IMR-90 (cell line): ENCODE results near the gene RBBP8NL. TPM values are rescaled to one million over a fixed set of nuclear protein-coding genes. Genes with fewer than 3 reads are reported as not detected.

Source experiments
- ATAC-seq: fragments of 200-7000 bp; cut with Tn5 transposase; 2 replicates; pipeline ENCODE4 v1.9.1; 2020; ENCODE audit warnings: low read depth, mild to moderate bottlenecking, moderate library complexity
- BruUV-seq: library from RNA; stranded (reverse); fragments of 400-500 nt; replicated peaks from 2 replicates; lab custom pipeline; 2021; lab: Mats Ljungman, UMichigan
- CTCF ChIA-PET: fragments of 300-600 bp; formaldehyde crosslinking; extraction: SDS; loops from one replicate; lab custom pipeline; 2021; ENCODE audit warnings: antibody characterized with exemption; lab: Yijun Ruan, JAX
- POLR2A ChIA-PET: fragments of 300-600 bp; sonication (Branson Sonifier 250); formaldehyde crosslinking; loops from one replicate; lab custom pipeline; 2022; ENCODE audit warnings: antibody characterized with exemption; ENCODE audit not compliant: unreplicated experiment; lab: Charles Lee
- DNase-seq: peaks from one replicate; pipeline ENCODE4 v3.0.0; 2013
- H2AFZ ChIP-seq: replicated peaks from 2 replicates; pipeline ENCODE3; 2013; ENCODE audit warnings: low read length, mild to moderate bottlenecking; ENCODE audit not compliant: poor library complexity
- H2AK5ac ChIP-seq: 2 replicates; pipeline ENCODE4 v1.6.1; 2013; ENCODE audit warnings: low read depth, low read length, inconsistent platforms
- H2AK9ac ChIP-seq: replicated peaks from 2 replicates; pipeline ENCODE3; 2013; ENCODE audit warnings: mild to moderate bottlenecking, low read depth, low read length, moderate library complexity; ENCODE audit not compliant: poor library complexity
- H2BK120ac ChIP-seq: 2 replicates; pipeline ENCODE4 v1.6.1; 2013; ENCODE audit warnings: low read depth, low read length, inconsistent platforms
- H2BK15ac ChIP-seq: 3 replicates; pipeline ENCODE4 v1.6.1; 2013; ENCODE audit warnings: low read depth, low read length, inconsistent platforms
- H2BK20ac ChIP-seq: 2 replicates; pipeline ENCODE4 v1.6.1; 2013; ENCODE audit warnings: low read depth, mild to moderate bottlenecking, inconsistent platforms, low read length, moderate library complexity
- H2BK5ac ChIP-seq: 2 replicates; pipeline ENCODE4 v1.6.1; 2013; ENCODE audit warnings: mild to moderate bottlenecking, low read depth, low read length, inconsistent platforms; ENCODE audit not compliant: poor library complexity, severe bottlenecking
- H3K14ac ChIP-seq: replicated peaks from 2 replicates; pipeline ENCODE4 v1.6.1; 2013; ENCODE audit warnings: low read depth, low read length, inconsistent platforms
- H3K18ac ChIP-seq: 2 replicates; pipeline ENCODE4 v1.6.1; 2013; ENCODE audit warnings: low read depth, low read length, control low read depth
- H3K23ac ChIP-seq: 2 replicates; pipeline ENCODE4 v1.6.1; 2013; ENCODE audit warnings: low read depth, low read length, inconsistent platforms
- H3K27ac ChIP-seq: 2 replicates; pipeline ENCODE4 v1.5.1; 2013; ENCODE audit warnings: mild to moderate bottlenecking, control low read depth, low read length; ENCODE audit not compliant: insufficient read depth
- H3K27me3 ChIP-seq: 2 replicates; pipeline ENCODE4 v1.6.1; 2013; ENCODE audit warnings: low read length; ENCODE audit not compliant: control insufficient read depth, insufficient read depth
- H3K36me3 ChIP-seq: 2 replicates; pipeline ENCODE4 v1.6.1; 2013; ENCODE audit warnings: low read length, mixed read lengths; ENCODE audit not compliant: control insufficient read depth, insufficient read depth
- H3K4ac ChIP-seq: 2 replicates; pipeline ENCODE4 v1.6.1; 2013; ENCODE audit warnings: low read depth, low read length, inconsistent platforms
- H3K4me1 ChIP-seq: 2 replicates; pipeline ENCODE4 v1.6.1; 2013; ENCODE audit warnings: low read length, mixed read lengths; ENCODE audit not compliant: control insufficient read depth, insufficient read depth
- H3K4me2 ChIP-seq: 2 replicates; pipeline ENCODE4 v1.6.1; 2013; ENCODE audit warnings: low read depth, mild to moderate bottlenecking, control low read depth, low read length, moderate library complexity
- H3K4me3 ChIP-seq: 2 replicates; pipeline ENCODE4 v1.5.1; 2013; ENCODE audit warnings: low read depth, mild to moderate bottlenecking, control low read depth, low read length, moderate library complexity; ENCODE audit not compliant: insufficient read depth
- H3K56ac ChIP-seq: 2 replicates; pipeline ENCODE4 v1.6.1; 2013; ENCODE audit warnings: low read length, inconsistent platforms; ENCODE audit not compliant: insufficient read depth; ENCODE audit errors: extremely low read depth
- H3K79me1 ChIP-seq, 2 experiments: 2 replicates each; pipeline ENCODE4 v1.6.1; 2013; ENCODE audit warnings: low read length in 2 of 2, inconsistent platforms in 1 of 2, low read depth in 1 of 2
- H3K9ac ChIP-seq: 2 replicates; pipeline ENCODE4 v1.6.1; 2013; ENCODE audit warnings: low read depth, low read length, control low read depth
- H3K9me1 ChIP-seq: 2 replicates; pipeline ENCODE4 v1.6.1; 2013; ENCODE audit warnings: low read length, inconsistent platforms; ENCODE audit not compliant: insufficient read depth
- H3K9me3 ChIP-seq: 2 replicates; pipeline ENCODE4 v1.6.1; 2013; ENCODE audit warnings: low read length; ENCODE audit not compliant: control insufficient read depth, insufficient read depth
- H4K20me1 ChIP-seq: 2 replicates; pipeline ENCODE4 v1.6.1; 2013; ENCODE audit warnings: low read length, inconsistent platforms; ENCODE audit not compliant: insufficient read depth
- H4K5ac ChIP-seq: 2 replicates; pipeline ENCODE4 v1.6.1; 2013; ENCODE audit warnings: mild to moderate bottlenecking, low read depth, low read length, control low read depth
- H4K8ac ChIP-seq, 2 experiments: 2 replicates each; pipeline ENCODE4 v1.6.1; 2013; ENCODE audit warnings: low read depth in 2 of 2, low read length in 2 of 2, control low read depth in 1 of 2, inconsistent platforms in 1 of 2
- H4K91ac ChIP-seq: 2 replicates; pipeline ENCODE4 v1.6.1; 2013; ENCODE audit warnings: low read depth, low read length, inconsistent platforms; ENCODE audit not compliant: insufficient read depth
- CHD1 ChIP-seq: IDR thresholded peaks from 2 replicates; pipeline ENCODE4 v1.6.1; 2012; ENCODE audit warnings: low read depth, low read length, improper control_type of control experiment
- POLR2A ChIP-seq: IDR thresholded peaks from 2 replicates; pipeline ENCODE4 v1.6.1; 2012; ENCODE audit warnings: mild to moderate bottlenecking, low read depth, low read length
- RCOR1 ChIP-seq: IDR thresholded peaks from 2 replicates; pipeline ENCODE4 v1.6.1; 2012; ENCODE audit warnings: mild to moderate bottlenecking, low read length, improper control_type of control experiment; ENCODE audit not compliant: insufficient replicate concordance
- SMC3 ChIP-seq: fragments of 150-350 bp; IDR thresholded peaks from 2 replicates; pipeline ENCODE4 v1.6.1; 2016; ENCODE audit warnings: low read depth, mild to moderate bottlenecking, antibody characterized with exemption, low read length, moderate library complexity
- WGBS, 2 experiments: methylation state at CpG; one replicate each; pipeline versions ENCODE4 v1.1.5 to v1.1.7; 2013; ENCODE audit warnings: missing lambda C conversion rate in 2 of 2; ENCODE audit not compliant: insufficient read length in 1 of 2; ENCODE audit errors: extremely low coverage in 2 of 2; 5-methylcytosine and 5-hydroxymethylcytosine counted together
- dilution Hi-C: fragments of 300-500 bp; cut with HindIII; formaldehyde crosslinking; loops from one replicate; pipeline ENCODE4 v1.14.3; 2018; ENCODE audit warnings: low sequenced_read_pairs; ENCODE audit not compliant: unreplicated experiment
- in situ Hi-C: fragments of 300-500 bp; cut with MboI; formaldehyde crosslinking; loops from 3 replicates; pipeline ENCODE4 v1.14.3; 2019; ENCODE audit warnings: low sequenced_read_pairs, inconsistent platforms, mixed read lengths
- intact Hi-C: fragments of 100-400 bp; cut with micrococcal nuclease; formaldehyde crosslinking; loops from 2 replicates; pipeline ENCODE4 v1.10.0; 2022
- polyA plus RNA-seq, 3 experiments: library from polyadenylated mRNA; depleted of rRNA; stranded (reverse); fragments of >200 nt; gene quantifications; 2 replicates each; pipeline ENCODE4 v1.2.3, GENCODE V29; 2012; ENCODE audit warnings: low replicate concordance in 1 of 3
- total RNA-seq: library from RNA; depleted of rRNA; stranded (reverse); fragments of >200 nt; gene quantifications from 2 replicates; pipeline ENCODE4 v1.2.3, GENCODE V29; 2012
- TF ChIP-seq, protein P1 (sequence below): conservative IDR thresholded peaks from 2 replicates; pipeline ENCODE4 v1.5.1; 2012; ENCODE audit warnings: mild to moderate bottlenecking, low read depth, low read length, improper control_type of control experiment

RBBP8NL gene
- total and polyA plus RNA-seq, 2 of the 4 experiments (the other 2 are of a cell fraction): not detected

DNA sequence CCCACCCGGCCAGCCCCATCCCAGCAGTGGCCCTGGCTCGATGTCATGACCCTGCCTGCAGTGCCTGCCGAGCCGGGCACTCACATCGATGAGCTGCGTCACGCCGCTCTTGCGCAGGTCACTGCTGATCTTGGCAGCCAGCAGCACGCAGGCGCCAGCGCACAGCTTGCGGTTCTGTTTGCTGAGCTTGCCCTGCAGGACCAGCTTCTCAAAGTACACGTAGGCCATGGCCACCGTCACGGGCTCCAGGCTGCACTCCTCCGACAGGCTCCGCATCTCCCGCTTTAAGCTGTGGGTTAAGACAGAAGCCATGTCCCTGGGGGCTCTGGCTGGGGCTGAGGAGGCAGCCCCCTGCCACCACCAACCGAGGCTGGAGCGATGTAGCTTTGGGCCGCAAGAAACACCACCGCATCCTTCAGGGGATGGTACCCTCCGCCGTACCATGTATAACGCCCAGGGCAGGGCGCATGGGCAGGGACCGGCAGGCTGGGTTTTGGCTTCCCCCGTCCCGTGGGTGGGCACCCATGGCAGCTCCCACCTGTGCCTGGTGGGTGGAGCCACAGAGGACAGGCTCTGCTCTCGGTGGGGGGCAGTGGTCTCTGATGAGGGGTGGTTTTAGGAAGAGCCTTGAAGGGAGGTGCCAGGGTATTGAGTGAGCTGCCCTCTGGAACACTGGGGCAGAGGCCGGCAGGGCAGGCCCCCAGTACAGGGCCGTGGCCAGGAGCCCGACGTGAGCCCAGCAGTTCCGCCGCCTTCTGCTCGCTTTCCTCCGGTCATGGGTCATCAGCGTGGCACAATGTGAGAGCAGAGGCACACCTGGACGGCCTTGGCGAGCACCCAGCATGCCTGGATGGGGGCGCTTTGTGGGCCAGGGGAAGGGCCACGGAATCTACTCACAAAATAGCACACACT lies 35.9 kb downstream of the RBBP8NL start:
- intact Hi-C loops: no loop called here
- POLR2A ChIA-PET: no interaction called here
- no peak overlapping the region for H3K4me3 ChIP-seq
- H2BK120ac ChIP-seq: no peak overlapping the region
- H3K36me3 ChIP-seq: peaks cover 48% of the 10 kb centered on the region
- peaks cover 26 to 38% of the 10 kb centered on the region in 2 experiments for H3K79me1 ChIP-seq
- no peak overlapping the region for H4K91ac ChIP-seq
- no peak overlapping the region for H2BK20ac ChIP-seq
- no peaks in the 10 kb centered on the region for H3K27me3 ChIP-seq
- H2AK9ac ChIP-seq: peak overlapping the region; percentile 5
- in situ Hi-C loops: loop anchor here (25.0 kb wide), 1 partner anchor 379 kb away; no protein-coding TSS in a partner anchor
- H3K23ac ChIP-seq: no peak overlapping the region
- H3K4me2 ChIP-seq: no peak overlapping the region
- no peak overlapping the region for H2BK5ac ChIP-seq
- no peak overlapping the region for H3K9ac ChIP-seq
- no peak overlapping the region for H3K18ac ChIP-seq
- no peak overlapping the region for H3K27ac ChIP-seq
- H3K4me1 ChIP-seq: peaks cover 5% of the 10 kb centered on the region
- H2AK5ac ChIP-seq: no peak overlapping the region
- no peaks in the 10 kb centered on the region for H3K9me3 ChIP-seq
- peaks cover 44% of the 10 kb centered on the region for H4K20me1 ChIP-seq
- no peak overlapping the region for H4K8ac ChIP-seq
- 0 out of 2 replicates have a peak, but pooled peaks cover 4% of the 10 kb centered on the region for H3K9me1 ChIP-seq
- BruUV-seq: no TSS peak
- DNase-seq: no peak
- TF ChIP-seq SMC3 (no peak), RCOR1 (no peak), POLR2A (no peak), CHD1 (no peak)
- TF ChIP-seq, protein P1, sequence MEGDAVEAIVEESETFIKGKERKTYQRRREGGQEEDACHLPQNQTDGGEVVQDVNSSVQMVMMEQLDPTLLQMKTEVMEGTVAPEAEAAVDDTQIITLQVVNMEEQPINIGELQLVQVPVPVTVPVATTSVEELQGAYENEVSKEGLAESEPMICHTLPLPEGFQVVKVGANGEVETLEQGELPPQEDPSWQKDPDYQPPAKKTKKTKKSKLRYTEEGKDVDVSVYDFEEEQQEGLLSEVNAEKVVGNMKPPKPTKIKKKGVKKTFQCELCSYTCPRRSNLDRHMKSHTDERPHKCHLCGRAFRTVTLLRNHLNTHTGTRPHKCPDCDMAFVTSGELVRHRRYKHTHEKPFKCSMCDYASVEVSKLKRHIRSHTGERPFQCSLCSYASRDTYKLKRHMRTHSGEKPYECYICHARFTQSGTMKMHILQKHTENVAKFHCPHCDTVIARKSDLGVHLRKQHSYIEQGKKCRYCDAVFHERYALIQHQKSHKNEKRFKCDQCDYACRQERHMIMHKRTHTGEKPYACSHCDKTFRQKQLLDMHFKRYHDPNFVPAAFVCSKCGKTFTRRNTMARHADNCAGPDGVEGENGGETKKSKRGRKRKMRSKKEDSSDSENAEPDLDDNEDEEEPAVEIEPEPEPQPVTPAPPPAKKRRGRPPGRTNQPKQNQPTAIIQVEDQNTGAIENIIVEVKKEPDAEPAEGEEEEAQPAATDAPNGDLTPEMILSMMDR: no peak
- no peak overlapping the region for H4K5ac ChIP-seq
- no peak overlapping the region for H3K56ac ChIP-seq
- CTCF ChIA-PET: interaction anchor here (0.9 kb wide), 1 partner anchor 9 kb away, joined by 3 read pairs; no protein-coding TSS in a partner anchor
- no peak for ATAC-seq
- no peak overlapping the region for H3K14ac ChIP-seq
- H2AFZ ChIP-seq: no peak overlapping the region
- 91% methylated on average over 36 of the region's 44 CpGs; no CpG with 5 or more reads in 1 of the 2 experiments for WGBS, 2 experiments
- H3K4ac ChIP-seq: no peak overlapping the region
- no peak overlapping the region for H2BK15ac ChIP-seq
- dilution Hi-C loops: loop anchor here (25.0 kb wide), 1 partner anchor 104 kb away; no protein-coding TSS in a partner anchor
